ENCODE data around the gene TRPV3. TPM values are rescaled to one million over a fixed set of nuclear protein-coding genes. Genes with fewer than 3 reads are reported as not detected.

The TRPV3 gene
- polyA plus RNA-seq, 1 donor (not counting 4 experiments of a cell fraction or from before 2014, with no cell fraction given), result 9.4 TPM

- Histone ChIP-seq H3K4me1 (ENCODE audit: control insufficient read depth, extremely low read depth, insufficient read depth, low read length) (peaks cover 7% of the 10 kb centered on the region), H3K27me3 (ENCODE audit: control insufficient read depth, extremely low read depth, insufficient read depth, low read length) (no peaks in the 10 kb centered on the region), H3K36me3 (ENCODE audit: control insufficient read depth in 2 of 2, extremely low read depth in 1 of 2, insufficient read depth in 2 of 2, low read length in 2 of 2) (peaks cover 12 to 28% of the 10 kb centered on the region in 2 experiments), H3K9me1 (ENCODE audit: control insufficient read depth, extremely low read depth, insufficient read depth, low read length) (no peaks in the 10 kb centered on the region), H3K4me3 (ENCODE audit: control insufficient read depth in 2 of 3, extremely low read depth in 1 of 3, insufficient read depth in 2 of 3, low read depth in 1 of 3, low read length in 3 of 3) (no peak overlapping the region), H3K4me2 (ENCODE audit: control insufficient read depth, extremely low read depth, insufficient read depth, low read depth, low read length) (no peak overlapping the region), H3K9ac (ENCODE audit: control insufficient read depth, extremely low read depth, insufficient read depth, low read length) (no peak overlapping the region), H4K20me1 (ENCODE audit: control insufficient read depth, extremely low read depth, insufficient read depth, low read length) (no peaks in the 10 kb centered on the region), H3K9me3 (ENCODE audit: control insufficient read depth, low read depth, low read length) (no peaks in the 10 kb centered on the region), H3K79me2 (ENCODE audit: control insufficient read depth, insufficient read depth, low read length) (peaks cover 5% of the 10 kb centered on the region), H3K27ac (ENCODE audit: control insufficient read depth, insufficient read depth, low read length) (no peak overlapping the region), H2AFZ (ENCODE audit: control insufficient read depth, low read length) (no peak overlapping the region)
- FAIRE-seq, result no peak
- TF ChIP-seq EZH2 (IDR thresholded peaks at IDR 0.05; ENCODE audit: low read length) (no peak), CTCF (optimal IDR thresholded peaks at IDR 0.05 in 1 of 3, IDR thresholded peaks at IDR 0.05 in 1 of 3, conservative IDR thresholded peaks at IDR 0.05 in 1 of 3; ENCODE audit: extremely low read depth in 1 of 3, insufficient read depth in 2 of 3, low read length in 3 of 3) (peak in 1 of 3 experiments; percentile 9)
- no peak for DNase-seq (ENCODE audit: low read depth, low spot score)
- dilution Hi-C loops (cut with MboI; ENCODE audit: extremely low pct_ligation_motif_present, low sequenced_read_pairs), result no loop called here
Measured at GRCh38 chr17:3551189-3551588, 6.4 kb downstream of the TRPV3 start.

GRCh38 chr17:3549610-3550162 is 7.9 kb downstream of the TRPV3 start:
- Histone ChIP-seq H3K4me1 (ENCODE audit: control insufficient read depth, extremely low read depth, insufficient read depth, low read length) (peaks cover 7% of the 10 kb centered on the region), H3K4me3 (ENCODE audit: control insufficient read depth in 2 of 3, extremely low read depth in 1 of 3, insufficient read depth in 2 of 3, low read depth in 1 of 3, low read length in 3 of 3) (no peak overlapping the region), H4K20me1 (ENCODE audit: control insufficient read depth, extremely low read depth, insufficient read depth, low read length) (no peaks in the 10 kb centered on the region), H3K27ac (ENCODE audit: control insufficient read depth, insufficient read depth, low read length) (no peak overlapping the region), H3K36me3 (ENCODE audit: control insufficient read depth in 2 of 2, extremely low read depth in 1 of 2, insufficient read depth in 2 of 2, low read length in 2 of 2) (peaks cover 14 to 33% of the 10 kb centered on the region in 2 experiments), H3K9me1 (ENCODE audit: control insufficient read depth, extremely low read depth, insufficient read depth, low read length) (no peaks in the 10 kb centered on the region), H3K9me3 (ENCODE audit: control insufficient read depth, low read depth, low read length) (no peaks in the 10 kb centered on the region), H3K27me3 (ENCODE audit: control insufficient read depth, extremely low read depth, insufficient read depth, low read length) (no peaks in the 10 kb centered on the region), H3K79me2 (ENCODE audit: control insufficient read depth, insufficient read depth, low read length) (peaks cover 5% of the 10 kb centered on the region), H3K4me2 (ENCODE audit: control insufficient read depth, extremely low read depth, insufficient read depth, low read depth, low read length) (no peak overlapping the region), H3K9ac (ENCODE audit: control insufficient read depth, extremely low read depth, insufficient read depth, low read length) (no peak overlapping the region), H2AFZ (ENCODE audit: control insufficient read depth, low read length) (no peak overlapping the region)
- no peak for DNase-seq (ENCODE audit: low read depth, low spot score)
- no peak for FAIRE-seq
- TF ChIP-seq EZH2 (IDR thresholded peaks at IDR 0.05; ENCODE audit: low read length), result no peak
- dilution Hi-C loops (cut with MboI; ENCODE audit: extremely low pct_ligation_motif_present, low sequenced_read_pairs), result no loop called here

GRCh38 chr17:3547628-3548027 is 10.0 kb downstream of the TRPV3 start:
- Histone ChIP-seq H3K4me3 (ENCODE audit: control insufficient read depth in 2 of 3, extremely low read depth in 1 of 3, insufficient read depth in 2 of 3, low read depth in 1 of 3, low read length in 3 of 3) (no peak overlapping the region), H4K20me1 (ENCODE audit: control insufficient read depth, extremely low read depth, insufficient read depth, low read length) (no peaks in the 10 kb centered on the region), H3K36me3 (ENCODE audit: control insufficient read depth in 2 of 2, extremely low read depth in 1 of 2, insufficient read depth in 2 of 2, low read length in 2 of 2) (peaks cover 13 to 25% of the 10 kb centered on the region in 2 experiments), H2AFZ (ENCODE audit: control insufficient read depth, low read length) (no peak overlapping the region), H3K9me1 (ENCODE audit: control insufficient read depth, extremely low read depth, insufficient read depth, low read length) (no peaks in the 10 kb centered on the region), H3K27ac (ENCODE audit: control insufficient read depth, insufficient read depth, low read length) (no peak overlapping the region), H3K9me3 (ENCODE audit: control insufficient read depth, low read depth, low read length) (no peaks in the 10 kb centered on the region), H3K27me3 (ENCODE audit: control insufficient read depth, extremely low read depth, insufficient read depth, low read length) (no peaks in the 10 kb centered on the region), H3K4me1 (ENCODE audit: control insufficient read depth, extremely low read depth, insufficient read depth, low read length) (peaks cover 7% of the 10 kb centered on the region), H3K4me2 (ENCODE audit: control insufficient read depth, extremely low read depth, insufficient read depth, low read depth, low read length) (no peak overlapping the region), H3K79me2 (ENCODE audit: control insufficient read depth, insufficient read depth, low read length) (peaks cover 5% of the 10 kb centered on the region), H3K9ac (ENCODE audit: control insufficient read depth, extremely low read depth, insufficient read depth, low read length) (no peak overlapping the region)
- TF ChIP-seq CTCF (optimal IDR thresholded peaks at IDR 0.05 in 1 of 3, IDR thresholded peaks at IDR 0.05 in 1 of 3, conservative IDR thresholded peaks at IDR 0.05 in 1 of 3; ENCODE audit: extremely low read depth in 1 of 3, insufficient read depth in 2 of 3, low read length in 3 of 3), result no peak
- TF ChIP-seq EZH2 (IDR thresholded peaks at IDR 0.05; ENCODE audit: low read length), result no peak
- DNase-seq (ENCODE audit: low read depth, low spot score), result no peak
- FAIRE-seq, result no peak
- dilution Hi-C loops (cut with MboI; ENCODE audit: extremely low pct_ligation_motif_present, low sequenced_read_pairs), result no loop called here

Data from keratinocyte (primary cell).